ENCODE measurements around the gene CLUH.

Gene CLUH

DNA sequence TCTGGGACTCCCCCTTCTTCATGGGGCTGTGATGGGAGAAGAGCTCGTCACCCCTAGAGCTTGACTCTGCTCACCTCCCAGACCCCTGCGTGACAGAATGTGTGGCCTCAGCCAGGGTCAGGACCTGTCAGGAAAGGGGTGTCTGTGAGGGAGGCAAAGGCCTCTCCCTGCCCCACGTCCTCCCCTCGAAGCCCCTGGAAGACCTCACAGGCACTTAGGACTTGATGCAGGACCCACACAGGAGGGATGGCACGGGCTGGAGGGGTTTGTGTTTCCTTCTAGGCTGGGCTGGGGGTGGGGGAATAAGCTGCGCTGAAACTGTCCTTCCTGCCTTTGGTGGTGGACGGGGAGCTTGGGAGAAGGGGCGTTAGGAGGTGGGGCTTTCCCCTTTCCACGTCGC is 11.0 kb upstream of the CLUH start:
- CTCF ChIA-PET = no interaction called here
- TF ChIP-seq, protein P1, sequence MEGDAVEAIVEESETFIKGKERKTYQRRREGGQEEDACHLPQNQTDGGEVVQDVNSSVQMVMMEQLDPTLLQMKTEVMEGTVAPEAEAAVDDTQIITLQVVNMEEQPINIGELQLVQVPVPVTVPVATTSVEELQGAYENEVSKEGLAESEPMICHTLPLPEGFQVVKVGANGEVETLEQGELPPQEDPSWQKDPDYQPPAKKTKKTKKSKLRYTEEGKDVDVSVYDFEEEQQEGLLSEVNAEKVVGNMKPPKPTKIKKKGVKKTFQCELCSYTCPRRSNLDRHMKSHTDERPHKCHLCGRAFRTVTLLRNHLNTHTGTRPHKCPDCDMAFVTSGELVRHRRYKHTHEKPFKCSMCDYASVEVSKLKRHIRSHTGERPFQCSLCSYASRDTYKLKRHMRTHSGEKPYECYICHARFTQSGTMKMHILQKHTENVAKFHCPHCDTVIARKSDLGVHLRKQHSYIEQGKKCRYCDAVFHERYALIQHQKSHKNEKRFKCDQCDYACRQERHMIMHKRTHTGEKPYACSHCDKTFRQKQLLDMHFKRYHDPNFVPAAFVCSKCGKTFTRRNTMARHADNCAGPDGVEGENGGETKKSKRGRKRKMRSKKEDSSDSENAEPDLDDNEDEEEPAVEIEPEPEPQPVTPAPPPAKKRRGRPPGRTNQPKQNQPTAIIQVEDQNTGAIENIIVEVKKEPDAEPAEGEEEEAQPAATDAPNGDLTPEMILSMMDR (IDR thresholded peaks at IDR 0.05; ENCODE audit: control extremely low read depth, extremely low read depth, low read depth, missing control alignments) = no peak
- DNase-seq (ENCODE audit: extremely low spot score) = no peak
- POLR2A ChIA-PET = no interaction called here

DNA sequence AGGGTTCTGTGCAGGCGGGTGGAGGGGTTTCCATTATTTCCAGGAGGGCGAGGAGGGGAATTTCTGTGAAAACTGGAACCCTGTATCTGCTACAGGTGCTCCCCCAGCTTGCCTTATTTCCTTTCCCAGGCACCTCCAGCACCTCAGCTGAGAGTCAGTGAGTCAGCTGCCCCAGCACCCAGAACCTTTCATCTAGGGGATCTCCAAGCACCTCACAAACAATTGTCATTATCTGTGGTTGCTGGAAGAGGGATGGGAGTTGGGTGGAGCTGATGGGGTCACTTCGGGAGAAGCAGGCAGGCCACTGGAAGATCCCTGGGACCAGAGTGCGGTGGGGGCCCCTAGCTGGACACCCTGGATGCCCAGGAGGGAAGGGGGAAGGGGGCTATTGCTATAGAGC is 10.0 kb upstream of the CLUH start:
- CTCF ChIA-PET = no interaction called here
- TF ChIP-seq, protein P1 (IDR thresholded peaks at IDR 0.05; ENCODE audit: control extremely low read depth, extremely low read depth, low read depth, missing control alignments) = no peak
- POLR2A ChIA-PET = interaction anchor here (0.6 kb wide), 1 partner anchor 1740 kb away, joined by 4 read pairs; no protein-coding TSS in a partner anchor
- DNase-seq (ENCODE audit: extremely low spot score) = no peak

DNA sequence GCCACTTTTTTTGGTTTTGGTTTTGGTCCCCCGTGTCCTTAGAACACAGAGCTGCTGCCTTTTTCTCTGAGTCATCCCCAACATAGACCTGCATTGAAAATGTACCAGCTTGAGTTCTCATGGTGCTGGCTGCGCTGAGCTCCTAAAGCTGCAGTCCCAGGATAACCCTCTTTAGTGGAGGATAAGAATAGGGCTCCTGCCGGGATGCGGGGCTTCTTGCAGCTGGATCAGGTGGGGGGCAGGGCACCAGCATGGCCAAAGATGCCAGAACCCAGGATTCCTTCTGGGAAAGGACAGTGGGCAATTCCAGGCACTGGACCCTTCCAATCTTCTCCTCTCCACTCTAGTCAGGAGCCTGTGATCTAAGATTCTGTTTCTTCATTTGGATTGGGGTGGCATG is 8.3 kb upstream of the CLUH start:
- CTCF ChIA-PET = no interaction called here
- POLR2A ChIA-PET = no interaction called here
- no peak for DNase-seq (ENCODE audit: extremely low spot score)
- TF ChIP-seq, protein P1 (IDR thresholded peaks at IDR 0.05; ENCODE audit: control extremely low read depth, extremely low read depth, low read depth, missing control alignments) = no peak

DNA sequence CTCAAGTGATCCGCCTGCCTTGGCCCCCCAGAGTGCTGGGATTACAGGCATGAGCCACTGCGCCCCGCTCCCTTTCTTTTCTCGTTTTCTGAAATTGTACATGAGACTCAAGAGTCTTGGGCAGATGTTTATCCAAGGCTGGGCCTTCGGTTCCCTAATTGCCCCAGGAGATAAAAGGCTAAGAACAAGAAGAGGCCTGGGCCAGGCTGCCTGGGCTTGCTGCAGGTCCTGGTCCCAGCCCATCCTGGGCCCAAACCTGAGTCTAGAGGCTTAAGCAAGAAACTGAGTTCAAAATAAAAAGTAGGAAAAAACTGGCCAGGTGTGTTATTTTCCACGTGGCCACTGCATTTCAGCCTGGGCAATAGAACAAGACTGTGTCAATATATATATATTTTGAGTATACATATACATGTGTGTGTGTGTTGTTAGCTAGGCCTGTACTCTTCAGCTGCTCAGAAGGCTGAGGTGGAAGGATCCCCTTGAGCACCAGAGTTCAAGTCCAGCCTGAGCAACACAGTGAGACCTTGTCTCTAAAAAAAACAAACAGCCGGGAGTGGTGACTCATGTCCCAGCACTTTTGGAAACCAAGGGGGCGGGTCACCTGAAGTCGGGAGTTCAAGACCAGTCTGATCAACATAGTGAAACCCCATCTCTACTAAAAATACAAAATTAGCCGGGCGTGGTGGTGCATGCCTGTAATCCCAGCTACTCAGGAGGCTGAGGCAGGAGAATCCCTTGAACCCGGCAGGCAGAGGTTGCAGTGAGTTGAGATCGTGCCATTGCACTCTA is 6.8 kb upstream of the CLUH start:
- TF ChIP-seq, protein P1 (IDR thresholded peaks at IDR 0.05; ENCODE audit: control extremely low read depth, extremely low read depth, low read depth, missing control alignments) = no peak
- no peak for DNase-seq (ENCODE audit: extremely low spot score)
- POLR2A ChIA-PET = no interaction called here
- CTCF ChIA-PET = no interaction called here

DNA sequence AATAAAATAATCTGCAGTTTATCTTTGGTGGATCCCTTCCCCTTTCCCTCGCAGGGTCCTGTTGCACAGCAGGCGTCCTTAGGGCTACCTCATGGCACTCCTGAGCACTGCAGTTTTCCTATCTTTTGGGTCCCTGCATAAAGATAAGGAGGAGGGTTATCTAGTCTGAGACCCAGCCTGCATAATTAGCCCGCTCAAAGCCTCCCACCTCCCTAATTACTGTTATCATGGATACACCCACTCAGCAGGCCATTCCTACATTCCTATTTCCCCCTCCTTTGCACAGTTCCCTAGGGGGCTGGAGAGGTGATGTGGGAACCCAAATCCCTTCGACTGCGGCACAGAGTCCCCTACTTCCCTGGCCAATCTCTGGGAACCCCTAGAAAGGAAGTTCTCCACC is 5.1 kb upstream of the CLUH start:
- ChIA-PET CTCF (no interaction called here), POLR2A (no interaction called here)
- no peak for DNase-seq (ENCODE audit: extremely low spot score)
- TF ChIP-seq, protein P1 (IDR thresholded peaks at IDR 0.05; ENCODE audit: control extremely low read depth, extremely low read depth, low read depth, missing control alignments) = no peak

DNA sequence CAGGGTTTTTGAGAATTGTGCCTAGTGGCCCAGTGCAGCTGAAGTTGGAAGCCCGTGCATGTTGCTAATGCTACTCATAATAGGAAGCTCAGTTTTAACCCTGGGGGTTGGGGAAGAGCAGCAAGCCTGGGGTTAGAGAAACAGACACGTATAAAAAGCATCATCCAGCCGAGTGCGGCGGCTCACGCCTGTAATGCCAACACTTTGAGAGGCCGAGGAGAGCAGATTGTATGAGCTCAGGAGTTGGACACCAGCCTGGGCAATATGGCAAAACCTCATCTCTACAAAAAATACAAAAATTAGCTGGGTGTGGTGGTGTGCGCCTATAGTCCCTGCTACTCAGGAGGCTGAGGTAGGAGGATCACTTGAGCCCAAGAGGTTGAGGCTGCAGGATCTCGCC is 2.3 kb upstream of the CLUH start:
- DNase-seq (ENCODE audit: extremely low spot score) = no peak
- CTCF ChIA-PET = no interaction called here
- TF ChIP-seq, protein P1 (IDR thresholded peaks at IDR 0.05; ENCODE audit: control extremely low read depth, extremely low read depth, low read depth, missing control alignments) = no peak
- POLR2A ChIA-PET = interaction anchor here (0.6 kb wide), 1 partner anchor 27 kb away, joined by 4 read pairs; no protein-coding TSS in a partner anchor

Data from GM10248 (cell line).